IMR-90 (cell line): ENCODE results near the gene TMEM140. TPM values are rescaled to one million over a fixed set of nuclear protein-coding genes. Genes with fewer than 3 reads are reported as not detected.

Experiments
- ATAC-seq: fragments of 200-7000 bp; cut with Tn5 transposase; 2 replicates; pipeline ENCODE4 v1.9.1; 2020; ENCODE audit warnings: low read depth, mild to moderate bottlenecking, moderate library complexity
- BruUV-seq: library from RNA; stranded (reverse); fragments of 400-500 nt; replicated peaks from 2 replicates; lab custom pipeline; 2021; lab: Mats Ljungman, UMichigan
- CTCF ChIA-PET: fragments of 300-600 bp; formaldehyde crosslinking; extraction: SDS; loops from one replicate; lab custom pipeline; 2021; ENCODE audit warnings: antibody characterized with exemption; lab: Yijun Ruan, JAX
- POLR2A ChIA-PET: fragments of 300-600 bp; sonication (Branson Sonifier 250); formaldehyde crosslinking; loops from one replicate; lab custom pipeline; 2022; ENCODE audit warnings: antibody characterized with exemption; ENCODE audit not compliant: unreplicated experiment; lab: Charles Lee
- DNase-seq: peaks from one replicate; pipeline ENCODE4 v3.0.0; 2013
- H2AFZ ChIP-seq: replicated peaks from 2 replicates; pipeline ENCODE3; 2013; ENCODE audit warnings: low read length, mild to moderate bottlenecking; ENCODE audit not compliant: poor library complexity
- H2AK5ac ChIP-seq: 2 replicates; pipeline ENCODE4 v1.6.1; 2013; ENCODE audit warnings: low read depth, low read length, inconsistent platforms
- H2AK9ac ChIP-seq: replicated peaks from 2 replicates; pipeline ENCODE3; 2013; ENCODE audit warnings: mild to moderate bottlenecking, low read depth, low read length, moderate library complexity; ENCODE audit not compliant: poor library complexity
- H2BK120ac ChIP-seq: 2 replicates; pipeline ENCODE4 v1.6.1; 2013; ENCODE audit warnings: low read depth, low read length, inconsistent platforms
- H2BK15ac ChIP-seq: 3 replicates; pipeline ENCODE4 v1.6.1; 2013; ENCODE audit warnings: low read depth, low read length, inconsistent platforms
- H2BK20ac ChIP-seq: 2 replicates; pipeline ENCODE4 v1.6.1; 2013; ENCODE audit warnings: low read depth, mild to moderate bottlenecking, inconsistent platforms, low read length, moderate library complexity
- H2BK5ac ChIP-seq: 2 replicates; pipeline ENCODE4 v1.6.1; 2013; ENCODE audit warnings: mild to moderate bottlenecking, low read depth, low read length, inconsistent platforms; ENCODE audit not compliant: poor library complexity, severe bottlenecking
- H3K14ac ChIP-seq: replicated peaks from 2 replicates; pipeline ENCODE4 v1.6.1; 2013; ENCODE audit warnings: low read depth, low read length, inconsistent platforms
- H3K18ac ChIP-seq: 2 replicates; pipeline ENCODE4 v1.6.1; 2013; ENCODE audit warnings: low read depth, low read length, control low read depth
- H3K23ac ChIP-seq: 2 replicates; pipeline ENCODE4 v1.6.1; 2013; ENCODE audit warnings: low read depth, low read length, inconsistent platforms
- H3K27ac ChIP-seq: 2 replicates; pipeline ENCODE4 v1.5.1; 2013; ENCODE audit warnings: mild to moderate bottlenecking, control low read depth, low read length; ENCODE audit not compliant: insufficient read depth
- H3K27me3 ChIP-seq: 2 replicates; pipeline ENCODE4 v1.6.1; 2013; ENCODE audit warnings: low read length; ENCODE audit not compliant: control insufficient read depth, insufficient read depth
- H3K36me3 ChIP-seq: 2 replicates; pipeline ENCODE4 v1.6.1; 2013; ENCODE audit warnings: low read length, mixed read lengths; ENCODE audit not compliant: control insufficient read depth, insufficient read depth
- H3K4ac ChIP-seq: 2 replicates; pipeline ENCODE4 v1.6.1; 2013; ENCODE audit warnings: low read depth, low read length, inconsistent platforms
- H3K4me1 ChIP-seq: 2 replicates; pipeline ENCODE4 v1.6.1; 2013; ENCODE audit warnings: low read length, mixed read lengths; ENCODE audit not compliant: control insufficient read depth, insufficient read depth
- H3K4me2 ChIP-seq: 2 replicates; pipeline ENCODE4 v1.6.1; 2013; ENCODE audit warnings: low read depth, mild to moderate bottlenecking, control low read depth, low read length, moderate library complexity
- H3K4me3 ChIP-seq: 2 replicates; pipeline ENCODE4 v1.5.1; 2013; ENCODE audit warnings: low read depth, mild to moderate bottlenecking, control low read depth, low read length, moderate library complexity; ENCODE audit not compliant: insufficient read depth
- H3K56ac ChIP-seq: 2 replicates; pipeline ENCODE4 v1.6.1; 2013; ENCODE audit warnings: low read length, inconsistent platforms; ENCODE audit not compliant: insufficient read depth; ENCODE audit errors: extremely low read depth
- H3K79me1 ChIP-seq, 2 experiments: 2 replicates each; pipeline ENCODE4 v1.6.1; 2013; ENCODE audit warnings: low read length in 2 of 2, inconsistent platforms in 1 of 2, low read depth in 1 of 2
- H3K9ac ChIP-seq: 2 replicates; pipeline ENCODE4 v1.6.1; 2013; ENCODE audit warnings: low read depth, low read length, control low read depth
- H3K9me1 ChIP-seq: 2 replicates; pipeline ENCODE4 v1.6.1; 2013; ENCODE audit warnings: low read length, inconsistent platforms; ENCODE audit not compliant: insufficient read depth
- H3K9me3 ChIP-seq: 2 replicates; pipeline ENCODE4 v1.6.1; 2013; ENCODE audit warnings: low read length; ENCODE audit not compliant: control insufficient read depth, insufficient read depth
- H4K20me1 ChIP-seq: 2 replicates; pipeline ENCODE4 v1.6.1; 2013; ENCODE audit warnings: low read length, inconsistent platforms; ENCODE audit not compliant: insufficient read depth
- H4K5ac ChIP-seq: 2 replicates; pipeline ENCODE4 v1.6.1; 2013; ENCODE audit warnings: mild to moderate bottlenecking, low read depth, low read length, control low read depth
- H4K8ac ChIP-seq, 2 experiments: 2 replicates each; pipeline ENCODE4 v1.6.1; 2013; ENCODE audit warnings: low read depth in 2 of 2, low read length in 2 of 2, control low read depth in 1 of 2, inconsistent platforms in 1 of 2
- H4K91ac ChIP-seq: 2 replicates; pipeline ENCODE4 v1.6.1; 2013; ENCODE audit warnings: low read depth, low read length, inconsistent platforms; ENCODE audit not compliant: insufficient read depth
- FOS ChIP-seq: fragments of 150-350 bp; IDR thresholded peaks from 2 replicates; pipeline ENCODE4 v1.6.1; 2016; ENCODE audit warnings: low read depth, low read length
- NFE2L2 ChIP-seq: fragments of 150-350 bp; IDR thresholded peaks from 2 replicates; pipeline ENCODE4 v1.6.1; 2016; ENCODE audit warnings: low read depth, mild to moderate bottlenecking, low read length
- RFX5 ChIP-seq: IDR thresholded peaks from 2 replicates; pipeline ENCODE4 v1.8.0; 2012; ENCODE audit warnings: low read depth, mild to moderate bottlenecking, low read length, moderate library complexity
- USF2 ChIP-seq: fragments of 150-350 bp; IDR thresholded peaks from 2 replicates; pipeline ENCODE4 v1.6.1; 2017; ENCODE audit warnings: mild to moderate bottlenecking, antibody characterized with exemption, low read length, low read depth
- dilution Hi-C: fragments of 300-500 bp; cut with HindIII; formaldehyde crosslinking; loops from one replicate; pipeline ENCODE4 v1.14.3; 2018; ENCODE audit warnings: low sequenced_read_pairs; ENCODE audit not compliant: unreplicated experiment
- in situ Hi-C: fragments of 300-500 bp; cut with MboI; formaldehyde crosslinking; loops from 3 replicates; pipeline ENCODE4 v1.14.3; 2019; ENCODE audit warnings: low sequenced_read_pairs, inconsistent platforms, mixed read lengths
- intact Hi-C: fragments of 100-400 bp; cut with micrococcal nuclease; formaldehyde crosslinking; loops from 2 replicates; pipeline ENCODE4 v1.10.0; 2022
- polyA plus RNA-seq, 3 experiments: library from polyadenylated mRNA; depleted of rRNA; stranded (reverse); fragments of >200 nt; gene quantifications; 2 replicates each; pipeline ENCODE4 v1.2.3, GENCODE V29; 2012; ENCODE audit warnings: low replicate concordance in 1 of 3
- total RNA-seq: library from RNA; depleted of rRNA; stranded (reverse); fragments of >200 nt; gene quantifications from 2 replicates; pipeline ENCODE4 v1.2.3, GENCODE V29; 2012

The TMEM140 gene
- total and polyA plus RNA-seq, 2 of the 4 experiments (the other 2 are of a cell fraction), result 0.24 to 0.72 TPM

GRCh38 chr7:135102372-135102771, 45.5 kb upstream of the TMEM140 start:
- POLR2A ChIA-PET, result no interaction called here
- no peak overlapping the region for H3K18ac ChIP-seq
- intact Hi-C loops, result no loop called here

More at GRCh38 chr7:135102372-135102771, 45.5 kb upstream of the TMEM140 start:
- Histone ChIP-seq H2BK120ac (no peak overlapping the region), H3K4me1 (no peaks in the 10 kb centered on the region), H4K8ac (no peak overlapping the region), H3K9me1 (no peaks in the 10 kb centered on the region), H3K9ac (no peak overlapping the region), H2AK5ac (no peak overlapping the region), H4K20me1 (no peaks in the 10 kb centered on the region), H2BK20ac (no peak overlapping the region), H3K36me3 (no peaks in the 10 kb centered on the region), H3K4me3 (no peak overlapping the region), H3K27me3 (no peaks in the 10 kb centered on the region), H3K4ac (no peak overlapping the region), H4K5ac (no peak overlapping the region), H3K79me1 (no peaks in the 10 kb centered on the region), H3K9me3 (no peaks in the 10 kb centered on the region), H3K14ac (no peak overlapping the region), H2AFZ (no peak overlapping the region), H3K23ac (no peak overlapping the region), H3K27ac (no peak overlapping the region), H2AK9ac (no peak overlapping the region), H2BK15ac (no peak overlapping the region), H4K91ac (no peak overlapping the region), H2BK5ac (no peak overlapping the region), H3K56ac (no peak overlapping the region), H3K4me2 (no peak overlapping the region)
- dilution Hi-C loops (no loop called here), in situ Hi-C loops (no loop called here)
- no peak for ATAC-seq
- TF ChIP-seq FOS (no peak), NFE2L2 (no peak), USF2 (no peak), RFX5 (no peak)
- no peak for DNase-seq
- CTCF ChIA-PET, result no interaction called here
- no TSS peak for BruUV-seq
